Glutamatergic neuron (in vitro differentiated cells): ENCODE measurements around the gene RBM17. TPM values are rescaled to one million over a fixed set of nuclear protein-coding genes. Genes with fewer than 3 reads are reported as not detected.
"Not testable (repeated sequence)": the region's sequence is repeated elsewhere in the genome, so short reads cannot be mapped to it uniquely, and the experiment has no call there.

Experiments used
- DNase-seq: peaks from one replicate; pipeline ENCODE4 v3.0.0; 2022
- H3K27ac Mint-ChIP-seq: one replicate; pipeline ENCODE4 v1.8.0; 2020; ENCODE audit warnings: mild to moderate bottlenecking, mixed read lengths, inconsistent platforms; ENCODE audit not compliant: unreplicated experiment
- H3K27me3 Mint-ChIP-seq: one replicate; pipeline ENCODE4 v1.8.0; 2020; ENCODE audit warnings: mild to moderate bottlenecking, moderate library complexity, mixed read lengths, inconsistent platforms; ENCODE audit not compliant: unreplicated experiment
- H3K36me3 Mint-ChIP-seq: one replicate; pipeline ENCODE4 v1.8.0; 2020; ENCODE audit warnings: mild to moderate bottlenecking, mixed read lengths, inconsistent platforms; ENCODE audit not compliant: unreplicated experiment
- H3K4me1 Mint-ChIP-seq: one replicate; pipeline ENCODE4 v1.8.0; 2020; ENCODE audit warnings: mild to moderate bottlenecking, low read depth, mixed read lengths, inconsistent platforms; ENCODE audit not compliant: unreplicated experiment
- H3K4me3 Mint-ChIP-seq: one replicate; pipeline ENCODE4 v1.8.0; 2020; ENCODE audit warnings: mild to moderate bottlenecking, mixed read lengths, inconsistent platforms; ENCODE audit not compliant: unreplicated experiment
- H3K9me3 Mint-ChIP-seq: one replicate; pipeline ENCODE4 v1.8.0; 2020; ENCODE audit warnings: mild to moderate bottlenecking, moderate library complexity, mixed read lengths, inconsistent platforms; ENCODE audit not compliant: unreplicated experiment
- total RNA-seq: library from RNA; stranded (reverse); fragmentation: NEBNext Ultra II Directional; extraction: Animal tissue kit (Norgen Biotek cat#: 25700); gene quantifications from one replicate; pipeline ENCODE4 v1.2.1, GENCODE V29; 2021; ENCODE audit not compliant: unreplicated experiment
- TF ChIP-seq, protein P1 (sequence below): fragments of 200-600 bp; sonication (generic); IDR thresholded peaks from one replicate; pipeline ENCODE4 v1.5.0; 2021; ENCODE audit not compliant: partially characterized antibody, unreplicated experiment

The RBM17 gene
- total RNA-seq, 1 donor from 2014 or later, result 171 TPM

- Mint-ChIP-seq H3K9me3 (no peaks in the 10 kb centered on the region), H3K36me3 (no peaks in the 10 kb centered on the region)
Observed at GRCh38 chr10:6138456-6138855, 49.6 kb downstream of the RBM17 start.

DNA sequence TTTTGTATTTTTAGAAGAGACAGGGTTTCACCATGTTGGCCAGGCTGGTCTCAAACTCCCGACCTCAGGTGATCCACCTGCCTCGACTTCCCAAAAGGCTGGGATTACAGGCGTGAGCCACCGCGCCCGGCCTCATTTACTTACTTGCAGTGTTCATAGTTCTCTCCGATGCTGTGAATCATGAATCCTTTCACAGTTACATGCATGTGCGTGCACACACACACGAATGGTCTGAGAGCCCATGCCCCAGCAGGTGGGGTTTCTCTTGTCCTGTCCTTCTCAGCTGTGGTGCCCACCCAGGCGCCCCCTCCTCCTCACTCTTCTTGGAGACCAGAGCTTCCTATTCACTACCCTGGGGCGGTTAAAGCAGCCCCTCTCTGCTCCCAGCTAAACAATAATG lies 50.6 kb downstream of the RBM17 start:
- DNase-seq, result no peak
- peaks cover 1% of the 10 kb centered on the region for H3K9me3 Mint-ChIP-seq
- TF ChIP-seq, protein P1, sequence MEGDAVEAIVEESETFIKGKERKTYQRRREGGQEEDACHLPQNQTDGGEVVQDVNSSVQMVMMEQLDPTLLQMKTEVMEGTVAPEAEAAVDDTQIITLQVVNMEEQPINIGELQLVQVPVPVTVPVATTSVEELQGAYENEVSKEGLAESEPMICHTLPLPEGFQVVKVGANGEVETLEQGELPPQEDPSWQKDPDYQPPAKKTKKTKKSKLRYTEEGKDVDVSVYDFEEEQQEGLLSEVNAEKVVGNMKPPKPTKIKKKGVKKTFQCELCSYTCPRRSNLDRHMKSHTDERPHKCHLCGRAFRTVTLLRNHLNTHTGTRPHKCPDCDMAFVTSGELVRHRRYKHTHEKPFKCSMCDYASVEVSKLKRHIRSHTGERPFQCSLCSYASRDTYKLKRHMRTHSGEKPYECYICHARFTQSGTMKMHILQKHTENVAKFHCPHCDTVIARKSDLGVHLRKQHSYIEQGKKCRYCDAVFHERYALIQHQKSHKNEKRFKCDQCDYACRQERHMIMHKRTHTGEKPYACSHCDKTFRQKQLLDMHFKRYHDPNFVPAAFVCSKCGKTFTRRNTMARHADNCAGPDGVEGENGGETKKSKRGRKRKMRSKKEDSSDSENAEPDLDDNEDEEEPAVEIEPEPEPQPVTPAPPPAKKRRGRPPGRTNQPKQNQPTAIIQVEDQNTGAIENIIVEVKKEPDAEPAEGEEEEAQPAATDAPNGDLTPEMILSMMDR, result no peak
- no peak overlapping the region for H3K4me3 Mint-ChIP-seq
- H3K27me3 Mint-ChIP-seq, result peaks cover 10% of the 10 kb centered on the region
- no peak overlapping the region for H3K27ac Mint-ChIP-seq
- no peaks in the 10 kb centered on the region for H3K36me3 Mint-ChIP-seq
- peaks cover 16% of the 10 kb centered on the region for H3K4me1 Mint-ChIP-seq

More at GRCh38 chr10:6138456-6138855, 49.6 kb downstream of the RBM17 start:
- Mint-ChIP-seq H3K4me3 (no peak overlapping the region), H3K4me1 (peaks cover 21% of the 10 kb centered on the region), H3K27ac (no peak overlapping the region), H3K27me3 (peaks cover 3% of the 10 kb centered on the region)
- DNase-seq, result no peak
- TF ChIP-seq, protein P1, result no peak

- Mint-ChIP-seq H3K27ac (no peak overlapping the region), H3K36me3 (no peaks in the 10 kb centered on the region), H3K9me3 (peaks cover 1% of the 10 kb centered on the region), H3K27me3 (peaks cover 11% of the 10 kb centered on the region), H3K4me3 (no peak overlapping the region), H3K4me1 (peaks cover 10% of the 10 kb centered on the region)
- TF ChIP-seq, protein P1, result no peak
- DNase-seq, result no peak
Observed at GRCh38 chr10:6140141-6140841, 51.5 kb downstream of the RBM17 start.

GRCh38 chr10:6140965-6141295 lies 52.1 kb downstream of the RBM17 start:
- Mint-ChIP-seq H3K27ac (no peak overlapping the region), H3K4me1 (peaks cover 10% of the 10 kb centered on the region), H3K27me3 (peaks cover 11% of the 10 kb centered on the region), H3K9me3 (peaks cover 1% of the 10 kb centered on the region), H3K4me3 (no peak overlapping the region), H3K36me3 (no peaks in the 10 kb centered on the region)
- TF ChIP-seq, protein P1, result no peak
- no peak for DNase-seq

DNA sequence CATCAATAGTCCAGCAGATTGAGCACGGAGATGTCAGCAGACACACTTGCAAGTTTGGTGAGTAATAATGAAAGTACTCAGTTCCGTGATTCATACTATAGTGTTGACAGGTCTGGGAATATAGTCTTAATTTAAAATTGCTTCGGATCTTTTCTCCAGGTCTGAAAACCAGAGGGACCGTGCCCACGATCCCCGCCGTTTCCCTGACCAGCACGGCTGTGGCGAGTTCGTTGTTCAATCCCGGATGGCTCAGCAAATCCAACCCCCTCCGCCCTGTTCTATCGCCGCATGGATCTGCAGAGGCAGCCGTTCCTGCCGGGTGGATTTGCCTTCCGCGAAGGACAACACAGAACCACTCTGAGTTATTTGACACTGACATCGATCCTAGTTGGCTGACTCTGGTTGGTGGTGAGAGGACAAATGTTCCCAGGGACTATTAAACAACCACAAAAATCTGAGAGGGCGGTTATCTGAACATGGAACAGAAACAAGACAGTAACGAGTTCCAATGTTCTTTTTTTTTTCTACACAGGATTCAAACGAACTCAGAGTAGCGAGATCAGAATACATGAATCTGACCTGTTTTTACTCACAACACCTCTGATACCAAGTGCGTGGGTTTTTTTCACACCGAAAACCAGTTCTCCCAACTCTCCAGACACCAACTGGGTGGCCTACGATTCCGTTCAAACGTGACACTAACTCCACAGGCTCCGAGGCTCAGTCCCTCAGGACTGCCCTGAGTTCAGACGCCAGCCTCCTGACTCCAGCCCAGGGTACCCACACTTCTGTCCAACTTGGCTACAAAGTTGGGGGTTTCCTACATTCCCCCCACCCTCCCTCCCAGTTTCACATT lies 52.7 kb downstream of the RBM17 start:
- H3K4me3 Mint-ChIP-seq, result no peak overlapping the region
- peaks cover 3% of the 10 kb centered on the region for H3K9me3 Mint-ChIP-seq
- H3K27ac Mint-ChIP-seq, result no peak overlapping the region
- TF ChIP-seq, protein P1, result no peak
- no peak for DNase-seq
- H3K27me3 Mint-ChIP-seq, result peaks cover 17% of the 10 kb centered on the region
- H3K36me3 Mint-ChIP-seq, result no peaks in the 10 kb centered on the region
- peaks cover 12% of the 10 kb centered on the region for H3K4me1 Mint-ChIP-seq

DNA sequence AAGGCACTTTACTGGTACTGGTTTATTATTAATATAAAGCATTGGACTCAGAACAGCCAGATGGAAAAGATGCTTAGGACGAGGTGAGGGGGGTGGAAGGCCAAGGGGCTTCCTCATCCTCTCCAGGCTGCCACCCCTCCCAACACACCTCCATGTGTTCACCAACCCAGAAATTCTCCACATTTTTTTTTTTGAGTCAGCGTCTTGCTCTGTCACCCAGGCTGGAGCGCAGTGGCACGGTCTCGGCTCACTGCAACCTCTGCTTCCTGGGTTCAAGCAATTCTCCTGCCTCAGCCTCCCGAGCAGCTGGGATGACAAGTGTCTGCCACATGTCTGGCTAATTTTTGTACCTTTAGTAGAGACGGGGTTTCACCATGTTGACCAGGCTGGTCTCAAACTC lies 53.4 kb downstream of the RBM17 start:
- H3K9me3 Mint-ChIP-seq, H3K4me3 Mint-ChIP-seq, H3K27ac Mint-ChIP-seq, H3K36me3 Mint-ChIP-seq, DNase-seq: not testable (repeated sequence)
- H3K27me3 Mint-ChIP-seq, result peaks cover 18% of the 10 kb centered on the region
- peaks cover 19% of the 10 kb centered on the region for H3K4me1 Mint-ChIP-seq
